Activated T-cell treated with anti-CD3 and anti-CD28 coated beads for 1 hour (primary cell): ENCODE results near the gene WDR82.

Experiments used
- DNase-seq: peaks from one replicate; pipeline ENCODE4 v3.0.0-alpha.2; 2020; ENCODE audit warnings: low read depth

Gene WDR82, protein sequence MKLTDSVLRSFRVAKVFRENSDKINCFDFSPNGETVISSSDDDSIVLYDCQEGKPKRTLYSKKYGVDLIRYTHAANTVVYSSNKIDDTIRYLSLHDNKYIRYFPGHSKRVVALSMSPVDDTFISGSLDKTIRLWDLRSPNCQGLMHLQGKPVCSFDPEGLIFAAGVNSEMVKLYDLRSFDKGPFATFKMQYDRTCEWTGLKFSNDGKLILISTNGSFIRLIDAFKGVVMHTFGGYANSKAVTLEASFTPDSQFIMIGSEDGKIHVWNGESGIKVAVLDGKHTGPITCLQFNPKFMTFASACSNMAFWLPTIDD

DNA sequence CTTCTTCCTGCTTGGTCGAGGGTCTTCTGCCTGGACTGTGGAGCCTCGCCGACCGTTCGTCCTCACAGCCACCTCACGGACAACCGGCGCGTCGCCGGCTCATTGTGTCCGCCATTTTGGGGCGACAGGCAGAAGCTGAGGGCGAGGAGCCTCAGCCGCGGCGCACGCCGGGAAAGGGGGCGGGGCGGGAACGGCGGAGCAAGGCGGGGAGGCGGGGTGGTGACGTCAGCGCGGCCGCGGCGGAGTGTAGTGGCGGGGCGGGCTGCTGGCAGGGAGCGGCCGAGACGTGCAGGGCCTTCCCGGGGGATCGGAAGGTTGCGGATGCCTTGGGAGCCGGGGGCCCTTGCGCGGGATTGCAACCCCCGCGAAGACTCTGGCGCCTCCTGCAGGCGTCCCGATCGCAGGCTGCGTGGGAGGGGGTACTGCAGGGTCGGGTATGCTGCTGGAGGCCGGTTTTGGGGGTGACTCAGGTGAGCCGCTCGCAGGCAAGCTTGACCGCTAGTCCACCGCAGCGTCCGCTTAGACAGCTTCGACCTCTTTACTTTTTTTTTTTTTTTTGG lies at the start of gene WDR82:
TSS of gene WDR82 (minus strand) at position 140 of the 560 bp plus-strand sequence. CDS start 288 bp downstream, outside the sequence.
- peak; percentile 97 for DNase-seq

- no peak for DNase-seq
Observed at GRCh38 chr3:52327486-52328290, 49.2 kb upstream of the WDR82 start.

- DNase-seq = no peak
Observed at GRCh38 chr3:52326976-52327375, 48.5 kb upstream of the WDR82 start.

- DNase-seq = no peak
Observed at GRCh38 chr3:52325686-52326085, 47.2 kb upstream of the WDR82 start.

GRCh38 chr3:52324676-52325075 lies 46.2 kb upstream of the WDR82 start:
- no peak for DNase-seq

- DNase-seq = no peak
Observed at GRCh38 chr3:52323526-52324295, 45.3 kb upstream of the WDR82 start.

DNA sequence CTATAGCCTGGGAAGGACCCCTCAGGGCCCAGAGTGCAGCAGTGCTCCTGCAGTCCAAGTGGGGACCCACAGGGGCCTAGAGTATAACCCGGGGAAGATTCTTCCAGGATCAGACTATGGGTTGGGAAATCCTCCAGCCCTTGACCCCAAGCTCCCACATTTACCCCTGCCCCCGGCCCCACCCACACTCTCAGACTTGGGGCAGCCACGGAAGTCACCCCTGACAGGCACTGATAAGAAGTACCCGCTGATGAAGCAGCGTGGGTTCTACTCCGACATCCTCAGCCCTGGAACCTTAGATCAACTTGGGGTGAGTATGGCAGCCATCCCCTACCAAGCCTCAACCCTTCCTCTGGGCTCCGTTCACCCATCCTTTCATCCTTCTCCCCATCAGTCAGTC lies 44.0 kb upstream of the WDR82 start:
- DNase-seq = no peak

GRCh38 chr3:52321481-52321880 lies 43.0 kb upstream of the WDR82 start:
- no peak for DNase-seq

- no peak for DNase-seq
Observed at GRCh38 chr3:52319921-52320595, 41.6 kb upstream of the WDR82 start.

GRCh38 chr3:52318186-52318816 lies 39.9 kb upstream of the WDR82 start:
- no peak for DNase-seq

DNA sequence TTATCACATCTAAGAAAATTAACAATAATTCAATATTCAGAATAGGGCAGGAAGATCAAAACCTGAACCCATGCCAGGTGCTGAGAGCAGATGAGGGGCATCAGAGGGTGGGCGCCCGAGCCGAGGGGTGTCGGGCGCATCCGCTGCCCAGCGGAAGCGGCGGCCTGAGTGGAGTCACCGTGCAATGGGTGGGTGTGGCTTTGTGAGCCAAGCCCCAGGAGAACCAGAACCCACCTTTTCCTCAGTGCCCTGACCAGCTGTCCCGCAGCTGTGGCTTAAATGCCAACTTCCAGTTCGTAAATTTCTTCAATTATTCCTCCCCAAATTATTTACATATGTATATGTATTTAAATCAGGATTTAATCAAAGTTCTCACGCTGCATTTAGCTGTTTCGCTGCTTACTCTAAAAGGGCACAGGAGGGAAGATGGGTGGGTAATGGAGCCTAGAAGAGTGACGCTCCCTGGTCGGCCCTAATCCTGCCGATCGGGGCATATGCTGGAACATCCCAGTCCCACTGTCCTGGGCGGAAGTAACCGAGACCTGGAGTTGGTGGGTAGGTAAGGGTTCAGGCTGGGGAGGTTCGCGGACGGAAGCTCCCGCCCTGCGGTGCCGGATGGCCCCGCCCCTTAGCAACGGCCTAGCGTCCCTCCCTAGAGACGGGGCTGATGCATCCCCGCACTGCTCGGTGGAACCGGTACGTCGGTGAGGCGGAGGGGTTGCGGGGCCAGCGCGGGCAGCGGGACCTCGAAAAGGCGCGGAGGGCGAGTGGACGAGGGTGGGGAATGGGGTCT lies 39.0 kb upstream of the WDR82 start:
- peak; percentile 59 for DNase-seq

DNA sequence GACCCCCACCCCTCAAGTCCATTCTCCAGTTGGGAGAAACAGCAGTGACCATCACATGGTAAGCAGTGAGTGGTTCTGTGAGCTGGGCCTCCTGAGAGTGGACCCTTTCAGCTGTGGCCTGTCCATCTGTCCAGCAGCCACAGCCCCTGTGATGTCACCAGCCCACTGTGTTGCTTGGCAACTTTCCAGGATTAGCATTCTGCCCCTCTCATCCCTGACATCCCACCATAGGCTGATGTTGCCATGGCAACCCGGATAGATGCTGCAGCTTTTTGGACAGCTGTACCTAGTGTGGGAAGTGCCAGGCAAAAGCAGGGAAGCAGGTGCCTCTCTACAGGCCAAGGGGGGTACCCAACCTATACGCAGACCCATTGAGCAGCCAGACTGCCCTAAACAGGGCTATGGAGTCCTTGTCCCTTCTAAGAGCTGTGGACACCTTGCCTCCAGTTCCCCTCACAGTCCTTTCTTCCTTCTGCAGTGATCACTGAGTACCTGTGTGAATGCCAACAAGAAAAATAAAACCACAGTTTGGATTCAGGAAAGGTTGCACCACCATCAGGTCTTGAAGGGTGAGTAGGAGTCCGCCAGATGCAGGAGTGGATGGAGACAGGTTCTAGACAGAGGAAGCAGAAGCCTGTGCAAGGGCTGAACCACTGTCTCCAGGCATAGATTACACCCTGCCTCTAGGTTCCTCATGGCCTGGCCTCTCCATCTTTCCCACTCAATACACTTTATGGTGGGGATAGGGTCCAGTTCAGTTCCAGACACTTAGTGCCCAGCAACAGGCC lies 37.7 kb upstream of the WDR82 start, which contains the start of gene DNAH1:
TSS of gene DNAH1 (plus strand) at position 343 of the 788 bp plus-strand sequence. CDS start 6,124 bp downstream, outside the sequence.
- no peak for DNase-seq

DNA sequence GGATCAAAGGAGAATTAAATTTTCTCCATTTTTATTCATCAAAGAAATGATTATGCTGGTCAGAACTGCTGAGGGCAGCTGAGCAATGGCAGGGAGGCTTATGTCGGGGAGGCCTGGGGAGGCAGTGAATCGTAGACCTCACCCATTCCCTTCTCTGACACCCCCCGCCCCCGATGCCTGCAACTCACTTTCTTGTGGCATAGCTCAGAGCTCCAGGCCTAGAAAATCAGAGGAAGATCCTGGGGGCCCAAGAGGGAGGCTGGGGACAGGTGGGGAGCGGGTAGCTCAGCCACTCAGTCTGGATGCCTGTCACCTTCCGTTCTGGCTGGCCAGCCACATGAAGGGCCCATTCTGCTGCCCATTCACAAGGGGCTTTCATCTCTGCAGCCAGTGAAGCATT lies 36.6 kb upstream of the WDR82 start:
- DNase-seq = no peak

- no peak for DNase-seq
Observed at GRCh38 chr3:52314489-52314888, 36.0 kb upstream of the WDR82 start.

DNA sequence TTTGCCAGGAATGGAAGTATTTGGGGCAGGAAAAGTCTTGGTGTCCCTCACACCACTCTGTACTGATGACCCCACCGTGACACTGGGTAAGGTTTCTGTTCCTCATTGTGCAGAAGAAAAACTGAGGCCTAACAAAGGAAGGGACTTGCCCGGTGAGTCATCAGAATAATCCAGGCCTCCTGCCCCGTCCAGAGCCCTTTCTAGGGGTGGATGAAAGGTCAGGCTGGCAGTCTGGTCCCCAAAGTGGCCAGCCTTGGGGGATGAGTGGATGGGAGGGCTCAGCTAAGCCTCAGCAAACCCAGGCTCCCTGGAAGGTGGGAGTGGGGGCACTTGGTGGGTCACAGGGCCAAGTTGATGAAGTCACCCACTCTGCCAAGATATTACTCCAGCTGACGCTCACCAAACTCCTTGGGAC lies 35.3 kb upstream of the WDR82 start:
- DNase-seq = no peak

GRCh38 chr3:52313188-52313773 lies 34.8 kb upstream of the WDR82 start:
- no peak for DNase-seq

DNA sequence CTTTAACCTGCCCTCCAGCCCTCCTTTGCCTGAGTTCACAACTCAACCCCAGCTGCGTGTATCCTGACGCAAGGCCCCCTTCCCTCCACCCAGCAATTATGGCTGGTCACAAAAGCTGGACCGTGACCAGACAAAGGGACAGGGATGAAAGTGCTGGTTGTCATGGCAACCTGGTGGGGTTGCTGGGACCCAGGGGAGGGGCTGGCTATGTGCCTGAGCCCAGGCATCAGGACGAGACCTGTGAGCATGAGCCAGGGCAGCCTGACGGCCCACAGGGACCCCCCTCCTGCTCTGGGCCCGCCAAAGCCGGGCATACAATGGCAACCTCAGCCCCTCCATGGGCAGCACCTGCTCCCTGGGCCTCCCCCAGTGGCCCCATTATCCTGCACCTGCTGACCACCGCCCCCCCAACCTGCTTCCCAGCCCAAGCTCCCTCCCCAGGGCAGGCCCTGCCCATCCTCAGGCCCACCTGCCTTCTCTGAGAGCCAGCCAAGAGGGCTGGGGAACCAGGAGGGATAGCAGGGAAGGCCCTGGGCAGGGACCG lies 33.2 kb upstream of the WDR82 start:
- no peak for DNase-seq

DNA sequence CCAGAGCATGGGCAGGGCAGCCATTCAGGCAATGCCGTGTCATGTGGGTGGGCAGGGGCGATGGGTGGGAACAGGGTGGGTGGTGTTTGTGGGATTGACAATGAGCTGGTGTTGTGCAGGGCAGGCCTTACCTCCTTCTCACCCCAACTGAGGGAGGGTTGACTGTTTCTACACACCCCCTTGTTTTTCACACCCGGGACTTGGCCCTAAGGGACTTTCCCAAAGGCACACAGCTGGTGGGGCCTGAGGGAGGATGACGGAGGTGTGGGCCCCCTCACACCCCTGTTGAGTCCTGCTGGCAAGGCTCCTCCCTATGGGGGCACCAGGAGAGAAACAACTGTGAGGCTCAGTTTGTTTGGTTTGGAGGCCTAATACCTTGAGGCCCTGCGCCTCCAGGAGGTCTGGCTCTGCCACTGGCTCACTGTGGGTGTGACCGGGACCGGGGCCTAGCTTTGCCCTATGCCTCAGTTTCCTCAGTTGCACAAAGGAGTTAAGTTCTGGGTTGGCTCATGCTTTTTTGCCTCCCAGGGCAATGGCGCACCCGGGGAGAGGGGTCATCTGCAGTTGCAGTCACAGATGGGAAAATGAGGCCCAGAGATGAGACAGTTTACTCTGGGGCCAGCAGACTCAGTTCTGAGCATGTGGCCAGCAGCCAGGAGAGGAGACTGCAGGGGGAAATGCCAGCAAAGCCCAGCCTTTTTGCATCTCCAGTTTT lies 32.6 kb upstream of the WDR82 start:
- DNase-seq = no peak
